Left renal cortex interstitium (tissue), 4 donors: ENCODE measurements around the gene KCNK3. TPM values are rescaled to one million over a fixed set of nuclear protein-coding genes. Genes with fewer than 3 reads are reported as not detected.

Source experiments
- DNase-seq, 4 donors: peaks; one replicate each; pipeline ENCODE4 v3.0.0-alpha.2; 2013; ENCODE audit warnings: low read depth in 4 of 4, low spot score in 2 of 4, missing footprints in 1 of 4
- polyA plus RNA-seq, 4 donors: library from polyadenylated mRNA; unstranded; fragments of 120-200 nt; gene quantifications; one replicate each; pipeline ENCODE4 v1.2.1, GENCODE V29; 2013; ENCODE audit not compliant: insufficient read length in 4 of 4

KCNK3 gene
- polyA plus RNA-seq, 4 donors: 1.1 to 3.6 (median 2.0) TPM

- no peak for DNase-seq
These were observed 76.7 kb downstream of the KCNK3 start for GRCh38 chr2:26769089-26769761.

GRCh38 chr2:26770986-26771586 lies 78.6 kb downstream of the KCNK3 start:
- no peak for DNase-seq

- no peak for DNase-seq
These were observed 79.8 kb downstream of the KCNK3 start for GRCh38 chr2:26772064-26773001.

GRCh38 chr2:26776195-26776800 lies 83.8 kb downstream of the KCNK3 start:
- DNase-seq: no peak

GRCh38 chr2:26778098-26778497 lies 85.6 kb downstream of the KCNK3 start:
- no peak for DNase-seq

- no peak for DNase-seq
These were observed 86.0 kb downstream of the KCNK3 start for GRCh38 chr2:26778507-26778906.

GRCh38 chr2:26780203-26780760 lies 87.8 kb downstream of the KCNK3 start:
- no peak for DNase-seq

Other genes starting within 250 kb of the KCNK3 start
- gene OTOF, start 214.6 kb upstream of the KCNK3 start, polyA plus RNA-seq: under 1 TPM; 0.10 to 0.24 (median 0.20) TPM
- under 1 TPM in 3 of 4 donors, not detected in 1; 0.33 to 0.81 (median 0.41) TPM for gene CIB4, start 51.4 kb upstream of the KCNK3 start, polyA plus RNA-seq
- gene SLC35F6, start 71.6 kb downstream of the KCNK3 start, polyA plus RNA-seq: 10 to 100 TPM; 16.2 to 17.5 (median 16.6) TPM
- gene CENPA, start 93.3 kb downstream of the KCNK3 start, polyA plus RNA-seq: 10 to 100 TPM; 13.0 to 16.2 (median 14.9) TPM
- gene DPYSL5, start 155.4 kb downstream of the KCNK3 start, polyA plus RNA-seq: 1 to 10 TPM; 4.5 to 7.7 (median 6.3) TPM